ENCODE data around the gene JAM2. TPM values are rescaled to one million over a fixed set of nuclear protein-coding genes. Genes with fewer than 3 reads are reported as not detected.

JAM2 gene
- total and polyA plus RNA-seq, 10 of the 15 experiments (the other 5 are each of a cell fraction or from before 2014, with no cell fraction given): 2.1 to 30.4 (median 8.6) TPM

DNA sequence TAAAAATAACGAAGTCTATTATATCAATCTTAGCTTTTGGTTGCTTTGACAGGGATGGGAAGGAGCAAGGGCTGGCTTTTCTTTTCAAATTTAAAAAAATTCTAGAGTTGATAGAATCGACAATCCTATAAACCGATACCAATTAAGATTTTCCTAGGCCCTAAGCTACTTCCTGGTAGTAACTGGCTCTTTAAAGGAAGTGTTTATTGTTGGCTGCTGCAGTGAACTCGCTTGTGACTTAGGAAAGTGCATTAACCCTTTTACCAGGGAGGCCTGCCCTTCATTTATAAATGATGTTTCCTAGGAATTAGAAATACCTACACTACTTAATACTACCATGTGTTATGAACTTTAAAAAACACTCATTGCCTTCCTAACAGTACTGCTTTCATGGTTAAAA, 62.5 kb downstream of the JAM2 start (continued):
- no peak for TF ChIP-seq PAX5 (IDR thresholded peaks at IDR 0.05; ENCODE audit: borderline replicate concordance, low read depth, low read length)
- no peak for TF ChIP-seq MXI1 (IDR thresholded peaks at IDR 0.05; ENCODE audit: low read depth, low read length)
- TF ChIP-seq ZBED1 (IDR thresholded peaks at IDR 0.05; ENCODE audit: borderline replicate concordance): no peak
- TF ChIP-seq, protein P1, sequence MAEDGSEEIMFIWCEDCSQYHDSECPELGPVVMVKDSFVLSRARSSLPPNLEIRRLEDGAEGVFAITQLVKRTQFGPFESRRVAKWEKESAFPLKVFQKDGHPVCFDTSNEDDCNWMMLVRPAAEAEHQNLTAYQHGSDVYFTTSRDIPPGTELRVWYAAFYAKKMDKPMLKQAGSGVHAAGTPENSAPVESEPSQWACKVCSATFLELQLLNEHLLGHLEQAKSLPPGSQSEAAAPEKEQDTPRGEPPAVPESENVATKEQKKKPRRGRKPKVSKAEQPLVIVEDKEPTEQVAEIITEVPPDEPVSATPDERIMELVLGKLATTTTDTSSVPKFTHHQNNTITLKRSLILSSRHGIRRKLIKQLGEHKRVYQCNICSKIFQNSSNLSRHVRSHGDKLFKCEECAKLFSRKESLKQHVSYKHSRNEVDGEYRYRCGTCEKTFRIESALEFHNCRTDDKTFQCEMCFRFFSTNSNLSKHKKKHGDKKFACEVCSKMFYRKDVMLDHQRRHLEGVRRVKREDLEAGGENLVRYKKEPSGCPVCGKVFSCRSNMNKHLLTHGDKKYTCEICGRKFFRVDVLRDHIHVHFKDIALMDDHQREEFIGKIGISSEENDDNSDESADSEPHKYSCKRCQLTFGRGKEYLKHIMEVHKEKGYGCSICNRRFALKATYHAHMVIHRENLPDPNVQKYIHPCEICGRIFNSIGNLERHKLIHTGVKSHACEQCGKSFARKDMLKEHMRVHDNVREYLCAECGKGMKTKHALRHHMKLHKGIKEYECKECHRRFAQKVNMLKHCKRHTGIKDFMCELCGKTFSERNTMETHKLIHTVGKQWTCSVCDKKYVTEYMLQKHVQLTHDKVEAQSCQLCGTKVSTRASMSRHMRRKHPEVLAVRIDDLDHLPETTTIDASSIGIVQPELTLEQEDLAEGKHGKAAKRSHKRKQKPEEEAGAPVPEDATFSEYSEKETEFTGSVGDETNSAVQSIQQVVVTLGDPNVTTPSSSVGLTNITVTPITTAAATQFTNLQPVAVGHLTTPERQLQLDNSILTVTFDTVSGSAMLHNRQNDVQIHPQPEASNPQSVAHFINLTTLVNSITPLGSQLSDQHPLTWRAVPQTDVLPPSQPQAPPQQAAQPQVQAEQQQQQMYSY (CRISPR knock-in tag; IDR thresholded peaks at IDR 0.05): no peak

DNA sequence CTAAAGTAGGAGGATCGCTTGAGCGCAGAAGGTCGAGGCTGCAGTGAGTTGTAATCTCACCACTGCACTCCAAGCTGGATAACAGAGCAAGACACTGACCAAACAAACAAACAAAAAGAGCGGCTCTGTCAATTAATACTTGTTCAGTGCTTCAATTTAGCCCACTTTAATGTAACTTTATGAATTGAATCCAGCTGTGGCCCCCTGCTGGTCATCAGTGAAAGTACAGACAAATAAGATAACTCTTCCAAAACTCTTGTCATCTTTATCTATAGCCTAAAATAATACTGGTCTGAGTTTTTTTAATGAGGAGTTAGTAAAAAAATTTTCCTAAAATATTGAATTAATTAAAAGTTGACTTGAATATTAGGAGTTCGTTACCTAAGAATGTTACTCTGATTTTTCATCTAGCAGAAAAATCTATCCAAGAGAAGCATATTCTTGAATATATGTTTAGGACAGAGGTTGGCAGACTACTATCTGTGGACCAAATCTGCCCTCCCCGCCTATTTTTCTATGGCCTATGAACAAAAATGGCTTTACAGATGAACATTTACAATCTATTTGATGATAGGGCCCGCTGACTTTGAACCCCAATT, 69.5 kb downstream of the JAM2 start:
- Histone ChIP-seq H3K9ac (ENCODE audit: control insufficient read depth, insufficient read depth, low read length) (no peak overlapping the region), H2AFZ (ENCODE audit: control insufficient read depth, low read depth, low read length) (no peak overlapping the region; the same call in 1 of the 2 replicates), H3K36me3 (ENCODE audit: control insufficient read depth in 2 of 2, insufficient read depth in 2 of 2, low read length in 1 of 2) (peaks cover 0 to 2% of the 10 kb centered on the region in 2 experiments; a peak in 1 of 4 replicates), H3K9me3 (replicated peaks; ENCODE audit: control insufficient read depth, insufficient read depth, low read length) (no peaks in the 10 kb centered on the region), H3K79me2 (ENCODE audit: control insufficient read depth, insufficient read depth, low read length) (no peaks in the 10 kb centered on the region), H3K4me1 (ENCODE audit: control insufficient read depth, insufficient read depth, low read length) (no peaks in the 10 kb centered on the region), H3K27ac (ENCODE audit: control insufficient read depth, insufficient read depth) (no peak overlapping the region), H4K20me1 (ENCODE audit: control insufficient read depth, insufficient read depth) (no peaks in the 10 kb centered on the region), H3K4me2 (ENCODE audit: control insufficient read depth, insufficient read depth) (no peak overlapping the region), H3K4me3 (no peak overlapping the region), H3K27me3 (replicated peaks in 1 of 2; ENCODE audit: control insufficient read depth in 2 of 2, insufficient read depth in 2 of 2, low read length in 1 of 2) (no peaks in the 10 kb centered on the region)
- intact Hi-C loops (cut with micrococcal nuclease; ENCODE audit: unreplicated experiment): loop anchor here (1.0 kb wide), 1 partner anchor 100 kb away; no protein-coding TSS in a partner anchor
- FAIRE-seq (no peak), DNase-seq (ENCODE audit: low read depth, low spot score) (no peak), ATAC-seq (peak; percentile 63)
- ChIA-PET RAD21 (ENCODE audit: unreplicated experiment) (interaction anchor here (1.0 to 2.1 kb wide), 4 partner anchors 94 to 321 kb away, joined by 3 to 7 read pairs (median 3); no protein-coding TSS in a partner anchor), SMC1A (ENCODE audit: uncharacterized antibody, unreplicated experiment) (interaction anchor here (1.5 to 4.3 kb wide), 2 partner anchors 11 to 99 kb away, joined by 3 to 32 read pairs; no protein-coding TSS in a partner anchor), POLR2A (no interaction called here), CTCF (interaction anchor here (0.8 to 4.3 kb wide), 13 partner anchors 9 to 425 kb away, joined by 3 to 70 read pairs (median 5); partner anchors contain the start of gene JAM2)
- BruUV-seq (replicated peaks): no TSS peak
- in situ Hi-C loops (cut with MboI): loop anchor here (5.0 kb wide), 1 partner anchor 101 kb away; the partner anchor contains the start of gene MRPL39
- WGBS (ENCODE audit: insufficient coverage, insufficient replicate concordance, low lambda C conversion rate, missing lambda C conversion rate): 50% methylated on average over 7 of the region's 7 CpGs
- TF ChIP-seq FOS (IDR thresholded peaks at IDR 0.05; ENCODE audit: borderline replicate concordance, extremely low read depth, insufficient read length) (no peak), TCF7 (IDR thresholded peaks at IDR 0.05; ENCODE audit: borderline replicate concordance) (no peak), YBX1 (IDR thresholded peaks at IDR 0.05) (no peak), RAD21 (IDR thresholded peaks at IDR 0.05; ENCODE audit: insufficient read depth, low read depth, low read length) (peak; percentile 75), POLR2AphosphoS5 (IDR thresholded peaks at IDR 0.05; ENCODE audit: low read length) (no peak), CREM (IDR thresholded peaks at IDR 0.05; ENCODE audit: low read depth) (no peak), SMC3 (IDR thresholded peaks at IDR 0.05; ENCODE audit: borderline replicate concordance, low read length) (peak; percentile 82), FOXK2 (IDR thresholded peaks at IDR 0.05) (no peak), HDAC6 (IDR thresholded peaks at IDR 0.05; ENCODE audit: unreplicated experiment) (no peak)
- TF ChIP-seq, protein P2, sequence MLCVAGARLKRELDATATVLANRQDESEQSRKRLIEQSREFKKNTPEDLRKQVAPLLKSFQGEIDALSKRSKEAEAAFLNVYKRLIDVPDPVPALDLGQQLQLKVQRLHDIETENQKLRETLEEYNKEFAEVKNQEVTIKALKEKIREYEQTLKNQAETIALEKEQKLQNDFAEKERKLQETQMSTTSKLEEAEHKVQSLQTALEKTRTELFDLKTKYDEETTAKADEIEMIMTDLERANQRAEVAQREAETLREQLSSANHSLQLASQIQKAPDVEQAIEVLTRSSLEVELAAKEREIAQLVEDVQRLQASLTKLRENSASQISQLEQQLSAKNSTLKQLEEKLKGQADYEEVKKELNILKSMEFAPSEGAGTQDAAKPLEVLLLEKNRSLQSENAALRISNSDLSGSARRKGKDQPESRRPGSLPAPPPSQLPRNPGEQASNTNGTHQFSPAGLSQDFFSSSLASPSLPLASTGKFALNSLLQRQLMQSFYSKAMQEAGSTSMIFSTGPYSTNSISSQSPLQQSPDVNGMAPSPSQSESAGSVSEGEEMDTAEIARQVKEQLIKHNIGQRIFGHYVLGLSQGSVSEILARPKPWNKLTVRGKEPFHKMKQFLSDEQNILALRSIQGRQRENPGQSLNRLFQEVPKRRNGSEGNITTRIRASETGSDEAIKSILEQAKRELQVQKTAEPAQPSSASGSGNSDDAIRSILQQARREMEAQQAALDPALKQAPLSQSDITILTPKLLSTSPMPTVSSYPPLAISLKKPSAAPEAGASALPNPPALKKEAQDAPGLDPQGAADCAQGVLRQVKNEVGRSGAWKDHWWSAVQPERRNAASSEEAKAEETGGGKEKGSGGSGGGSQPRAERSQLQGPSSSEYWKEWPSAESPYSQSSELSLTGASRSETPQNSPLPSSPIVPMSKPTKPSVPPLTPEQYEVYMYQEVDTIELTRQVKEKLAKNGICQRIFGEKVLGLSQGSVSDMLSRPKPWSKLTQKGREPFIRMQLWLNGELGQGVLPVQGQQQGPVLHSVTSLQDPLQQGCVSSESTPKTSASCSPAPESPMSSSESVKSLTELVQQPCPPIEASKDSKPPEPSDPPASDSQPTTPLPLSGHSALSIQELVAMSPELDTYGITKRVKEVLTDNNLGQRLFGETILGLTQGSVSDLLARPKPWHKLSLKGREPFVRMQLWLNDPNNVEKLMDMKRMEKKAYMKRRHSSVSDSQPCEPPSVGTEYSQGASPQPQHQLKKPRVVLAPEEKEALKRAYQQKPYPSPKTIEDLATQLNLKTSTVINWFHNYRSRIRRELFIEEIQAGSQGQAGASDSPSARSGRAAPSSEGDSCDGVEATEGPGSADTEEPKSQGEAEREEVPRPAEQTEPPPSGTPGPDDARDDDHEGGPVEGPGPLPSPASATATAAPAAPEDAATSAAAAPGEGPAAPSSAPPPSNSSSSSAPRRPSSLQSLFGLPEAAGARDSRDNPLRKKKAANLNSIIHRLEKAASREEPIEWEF (IDR thresholded peaks at IDR 0.05; ENCODE audit: insufficient replicate concordance, low read depth, low read length): no peak
